Ishikawa (cell line): ENCODE data around the gene PLCL1.

Source experiments
- CEBPB ChIP-seq: IDR thresholded peaks from 2 replicates; pipeline ENCODE4 v1.6.1; 2012
- CREB1 ChIP-seq: IDR thresholded peaks from 2 replicates; pipeline ENCODE4 v1.6.1; 2012; ENCODE audit warnings: low read depth
- EGR1 ChIP-seq: IDR thresholded peaks from 2 replicates; pipeline ENCODE4 v1.6.1; 2012
- EP300 ChIP-seq: IDR thresholded peaks from 2 replicates; pipeline ENCODE4 v1.6.1; 2012; ENCODE audit warnings: borderline replicate concordance
- FOXM1 ChIP-seq: IDR thresholded peaks from 2 replicates; pipeline ENCODE4 v1.6.1; 2012; ENCODE audit warnings: low read depth, borderline replicate concordance
- MAX ChIP-seq: IDR thresholded peaks from 2 replicates; pipeline ENCODE4 v1.6.1; 2012
- NFIC ChIP-seq: IDR thresholded peaks from 2 replicates; pipeline ENCODE4 v1.6.1; 2012
- RAD21 ChIP-seq: IDR thresholded peaks from 2 replicates; pipeline ENCODE4 v1.6.1; 2012; ENCODE audit warnings: low read depth
- REST ChIP-seq: IDR thresholded peaks from 2 replicates; pipeline ENCODE4 v1.6.1; 2012; ENCODE audit warnings: low read depth, mild to moderate bottlenecking
- TAF1 ChIP-seq: IDR thresholded peaks from 2 replicates; pipeline ENCODE4 v1.6.1; 2012; ENCODE audit warnings: low read depth, mild to moderate bottlenecking
- TCF12 ChIP-seq: IDR thresholded peaks from 2 replicates; pipeline ENCODE4 v1.6.1; 2012; ENCODE audit warnings: low read depth
- TEAD4 ChIP-seq: IDR thresholded peaks from 2 replicates; pipeline ENCODE4 v1.6.1; 2012
- USF1 ChIP-seq: IDR thresholded peaks from 2 replicates; pipeline ENCODE4 v1.6.1; 2012
- YY1 ChIP-seq: IDR thresholded peaks from 2 replicates; pipeline ENCODE4 v1.6.1; 2012; ENCODE audit warnings: low read depth
- ZBTB7A ChIP-seq: IDR thresholded peaks from 2 replicates; pipeline ENCODE4 v1.6.1; 2012; ENCODE audit warnings: low read depth

Gene PLCL1

DNA sequence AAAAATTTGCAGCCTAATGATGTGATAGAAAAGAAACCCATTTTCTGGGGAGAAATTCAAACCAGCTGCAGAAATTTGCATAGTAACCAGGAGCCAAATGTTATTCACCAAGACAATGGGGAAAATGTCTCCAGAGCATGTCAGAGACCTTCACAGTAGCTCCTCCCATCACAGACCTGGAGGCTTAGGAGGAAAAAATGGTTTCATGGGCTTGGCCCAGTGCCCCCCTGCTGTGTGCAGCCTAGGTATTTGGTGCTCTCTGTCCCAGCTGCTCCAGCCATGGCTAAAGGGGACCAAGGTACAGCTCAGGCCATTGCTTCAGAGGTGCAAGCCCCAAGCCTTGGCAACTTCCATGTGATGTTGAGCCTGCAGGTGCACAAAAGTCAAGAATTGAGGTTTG, 352.9 kb downstream of the PLCL1 start:
- no peak for TF ChIP-seq TCF12
- TF ChIP-seq TAF1 = no peak
- no peak for TF ChIP-seq USF1
- no peak for TF ChIP-seq CEBPB
- TF ChIP-seq FOXM1 = no peak
- TF ChIP-seq NFIC = no peak

DNA sequence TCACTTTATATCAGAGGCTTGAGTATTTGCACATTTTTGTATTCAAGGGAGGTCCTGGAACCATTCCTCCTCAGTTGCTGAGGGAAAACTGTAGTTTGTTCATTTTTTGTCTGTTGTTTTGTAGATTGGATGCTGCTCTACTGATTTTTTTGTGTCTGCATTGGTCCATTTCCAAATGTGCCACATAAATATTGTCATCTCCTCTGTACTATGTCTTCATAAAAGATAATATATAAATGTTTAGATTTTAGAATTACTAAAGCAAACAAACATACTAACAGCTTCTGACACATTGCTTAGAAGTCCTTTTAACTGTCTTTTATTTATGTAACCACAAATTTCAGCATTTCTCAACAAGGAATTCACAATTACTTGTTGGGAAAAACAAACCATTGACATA, 356.8 kb downstream of the PLCL1 start:
- TF ChIP-seq USF1 (no peak), EGR1 (no peak), ZBTB7A (no peak), RAD21 (no peak), TEAD4 (no peak), CREB1 (no peak), EP300 (no peak), FOXM1 (no peak), NFIC (no peak), YY1 (no peak), REST (no peak), TCF12 (no peak)

DNA sequence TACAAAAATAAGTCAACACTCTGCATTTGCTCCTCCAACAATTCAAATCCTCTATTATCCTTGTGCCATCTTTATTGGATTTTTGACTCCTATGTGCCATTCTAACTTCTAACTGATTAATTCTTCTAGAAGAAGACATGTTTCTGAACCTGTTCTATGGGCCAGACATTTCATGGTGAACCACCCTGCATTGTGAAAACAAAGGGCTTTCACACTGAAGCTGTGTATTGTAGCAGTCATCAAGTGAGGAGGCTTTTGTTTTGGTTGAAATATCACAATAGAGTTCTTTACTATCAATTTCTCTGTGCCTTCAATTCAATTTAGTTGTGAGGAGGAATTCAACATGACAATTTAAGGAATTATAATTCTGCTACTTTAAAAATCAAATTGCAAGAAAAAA, 357.9 kb downstream of the PLCL1 start:
- TF ChIP-seq RAD21 (no peak), EGR1 (no peak), YY1 (no peak), CREB1 (no peak), EP300 (no peak), TEAD4 (no peak), FOXM1 (no peak), USF1 (no peak), CEBPB (no peak), NFIC (no peak), ZBTB7A (no peak), TAF1 (no peak), REST (no peak), TCF12 (no peak), MAX (no peak)

GRCh38 chr2:198164843-198165242, 360.4 kb downstream of the PLCL1 start:
- TF ChIP-seq MAX = no peak
- TF ChIP-seq ZBTB7A = no peak
- TF ChIP-seq RAD21 = no peak
- TF ChIP-seq TCF12 = no peak
- TF ChIP-seq EGR1 = no peak
- no peak for TF ChIP-seq YY1
- TF ChIP-seq NFIC = no peak
- TF ChIP-seq TAF1 = no peak
- no peak for TF ChIP-seq CREB1
- TF ChIP-seq REST = no peak
- no peak for TF ChIP-seq EP300
- TF ChIP-seq USF1 = no peak
- TF ChIP-seq FOXM1 = no peak
- no peak for TF ChIP-seq TEAD4
